ENCODE measurements around the gene CACNA1C.

Gene CACNA1C

GRCh38 chr12:2633176-2633824 is 580.5 kb downstream of the CACNA1C start:
- no peak for TF ChIP-seq MYC (IDR thresholded peaks at IDR 0.05; ENCODE audit: low read depth, low read length)
- no peak for TF ChIP-seq CTCF (IDR thresholded peaks at IDR 0.05; ENCODE audit: low read depth, low read length)
- no peak for TF ChIP-seq POLR2A (IDR thresholded peaks at IDR 0.05; ENCODE audit: extremely low read depth, insufficient read length)
- no peak for TF ChIP-seq MAX (IDR thresholded peaks at IDR 0.05; ENCODE audit: low read depth, low read length)
- no peak for DNase-seq (ENCODE audit: low read depth)
- H3K4me3 ChIP-seq (ENCODE audit: low read depth, low read length), result no peak overlapping the region

GRCh38 chr12:2633825-2634200 is 581.0 kb downstream of the CACNA1C start:
- TF ChIP-seq MAX (IDR thresholded peaks at IDR 0.05; ENCODE audit: low read depth, low read length) (no peak), CTCF (IDR thresholded peaks at IDR 0.05; ENCODE audit: low read depth, low read length) (no peak), MYC (IDR thresholded peaks at IDR 0.05; ENCODE audit: low read depth, low read length) (no peak), POLR2A (IDR thresholded peaks at IDR 0.05; ENCODE audit: extremely low read depth, insufficient read length) (no peak)
- DNase-seq (ENCODE audit: low read depth), result no peak
- H3K4me3 ChIP-seq (ENCODE audit: low read depth, low read length), result no peak overlapping the region

GRCh38 chr12:2634471-2634870 is 581.7 kb downstream of the CACNA1C start:
- TF ChIP-seq CTCF (IDR thresholded peaks at IDR 0.05; ENCODE audit: low read depth, low read length) (no peak), MAX (IDR thresholded peaks at IDR 0.05; ENCODE audit: low read depth, low read length) (no peak), POLR2A (IDR thresholded peaks at IDR 0.05; ENCODE audit: extremely low read depth, insufficient read length) (no peak), MYC (IDR thresholded peaks at IDR 0.05; ENCODE audit: low read depth, low read length) (no peak)
- H3K4me3 ChIP-seq (ENCODE audit: low read depth, low read length), result no peak overlapping the region
- no peak for DNase-seq (ENCODE audit: low read depth)

GRCh38 chr12:2636741-2637340 is 584.1 kb downstream of the CACNA1C start:
- H3K4me3 ChIP-seq (ENCODE audit: low read depth, low read length), result no peak overlapping the region
- DNase-seq (ENCODE audit: low read depth), result no peak
- TF ChIP-seq MAX (IDR thresholded peaks at IDR 0.05; ENCODE audit: low read depth, low read length) (no peak), CTCF (IDR thresholded peaks at IDR 0.05; ENCODE audit: low read depth, low read length) (no peak), POLR2A (IDR thresholded peaks at IDR 0.05; ENCODE audit: extremely low read depth, insufficient read length) (no peak), MYC (IDR thresholded peaks at IDR 0.05; ENCODE audit: low read depth, low read length) (no peak)

GRCh38 chr12:2637371-2637770 is 584.6 kb downstream of the CACNA1C start:
- no peak overlapping the region for H3K4me3 ChIP-seq (ENCODE audit: low read depth, low read length)
- no peak for TF ChIP-seq POLR2A (IDR thresholded peaks at IDR 0.05; ENCODE audit: extremely low read depth, insufficient read length)
- DNase-seq (ENCODE audit: low read depth), result no peak

- TF ChIP-seq MYC (IDR thresholded peaks at IDR 0.05; ENCODE audit: low read depth, low read length) (no peak), MAX (IDR thresholded peaks at IDR 0.05; ENCODE audit: low read depth, low read length) (no peak), POLR2A (IDR thresholded peaks at IDR 0.05; ENCODE audit: extremely low read depth, insufficient read length) (no peak), CTCF (IDR thresholded peaks at IDR 0.05; ENCODE audit: low read depth, low read length) (no peak)
- no peak for DNase-seq (ENCODE audit: low read depth)
- no peak overlapping the region for H3K4me3 ChIP-seq (ENCODE audit: low read depth, low read length)
Measured at GRCh38 chr12:2638273-2639019, 585.7 kb downstream of the CACNA1C start.
